NCI-H345 treated with DMSO at 0.1 percent for 48 hours (cell line): ENCODE results near the gene UPK3B.
"Not testable (repeated sequence)": the region's sequence is repeated elsewhere in the genome, so short reads cannot be mapped to it uniquely, and the experiment has no call there.

Experiments
- DNase-seq: peaks from one replicate; lab custom pipeline; 2025; ENCODE audit not compliant: unreplicated experiment; lab: John Stamatoyannopoulos, UW

Gene UPK3B

GRCh38 chr7:76512941-76513816 lies 2.8 kb downstream of the UPK3B start:
- DNase-seq = no peak

- no peak for DNase-seq
Measured at GRCh38 chr7:76513817-76514799, 3.8 kb downstream of the UPK3B start.

GRCh38 chr7:76514926-76515771 lies 4.8 kb downstream of the UPK3B start:
- no peak for DNase-seq

- no peak for DNase-seq
Measured at GRCh38 chr7:76515999-76516443, 5.7 kb downstream of the UPK3B start.

- not testable (repeated sequence) for DNase-seq
Measured at GRCh38 chr7:76516932-76517331, 6.6 kb downstream of the UPK3B start.

GRCh38 chr7:76526183-76526582 lies 15.8 kb downstream of the UPK3B start:
- not testable (repeated sequence) for DNase-seq

GRCh38 chr7:76531643-76532042 lies 21.3 kb downstream of the UPK3B start:
- not testable (repeated sequence) for DNase-seq

- DNase-seq = not testable (repeated sequence)
Measured at GRCh38 chr7:76543197-76543596, 32.8 kb downstream of the UPK3B start, which contains the start of gene SPDYE16. Gene SPDYE16, minus strand, starts transcription at chr7:76543297. Its CDS starts 1,838 bp downstream, at chr7:76541459.

GRCh38 chr7:76549025-76549854 lies 38.9 kb downstream of the UPK3B start:
- peak; percentile 47 for DNase-seq

- DNase-seq = not testable (repeated sequence)
Measured at GRCh38 chr7:76549855-76550248, 39.5 kb downstream of the UPK3B start.

- not testable (repeated sequence) for DNase-seq
Measured at GRCh38 chr7:76551992-76552391, 41.6 kb downstream of the UPK3B start.

DNA sequence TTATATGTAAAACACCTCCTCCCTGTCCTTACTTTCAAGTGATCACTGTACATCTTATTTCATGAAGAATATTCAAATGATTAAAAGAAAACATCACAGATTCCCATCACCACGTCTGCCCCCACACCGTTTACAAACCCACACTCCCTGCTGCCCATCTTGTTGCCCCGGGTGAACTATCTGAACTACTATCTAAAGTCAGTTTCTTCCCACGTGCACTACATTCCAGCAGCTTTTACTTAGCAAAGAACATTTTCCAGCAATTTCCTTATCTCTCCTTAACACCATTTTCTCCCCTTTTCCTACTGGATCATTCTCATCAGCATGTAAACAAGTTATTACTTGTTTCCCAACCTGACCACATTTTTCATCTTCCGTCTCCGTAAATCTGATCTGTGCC lies 49.3 kb downstream of the UPK3B start:
- not testable (repeated sequence) for DNase-seq

GRCh38 chr7:76560157-76560556 lies 49.8 kb downstream of the UPK3B start:
- not testable (repeated sequence) for DNase-seq

DNA sequence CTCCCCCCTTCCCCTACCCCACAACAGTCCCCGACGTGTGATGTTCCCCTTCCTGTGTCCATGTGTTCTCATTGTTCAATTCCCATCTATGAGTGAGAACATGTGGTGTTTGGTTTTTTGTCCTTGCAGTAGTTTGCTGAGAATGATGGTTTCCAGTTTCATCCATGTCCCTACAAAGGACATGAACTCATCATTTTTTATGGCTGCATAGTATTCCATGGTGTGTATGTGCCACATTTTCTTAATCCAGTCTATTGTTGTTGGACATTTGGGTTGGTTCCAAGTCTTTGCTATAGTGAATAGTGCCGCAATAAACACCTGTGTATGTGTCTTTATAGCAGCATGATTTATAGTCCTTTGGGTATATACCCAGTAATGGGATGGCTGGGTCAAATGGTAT lies 51.0 kb downstream of the UPK3B start:
- DNase-seq = not testable (repeated sequence)

DNA sequence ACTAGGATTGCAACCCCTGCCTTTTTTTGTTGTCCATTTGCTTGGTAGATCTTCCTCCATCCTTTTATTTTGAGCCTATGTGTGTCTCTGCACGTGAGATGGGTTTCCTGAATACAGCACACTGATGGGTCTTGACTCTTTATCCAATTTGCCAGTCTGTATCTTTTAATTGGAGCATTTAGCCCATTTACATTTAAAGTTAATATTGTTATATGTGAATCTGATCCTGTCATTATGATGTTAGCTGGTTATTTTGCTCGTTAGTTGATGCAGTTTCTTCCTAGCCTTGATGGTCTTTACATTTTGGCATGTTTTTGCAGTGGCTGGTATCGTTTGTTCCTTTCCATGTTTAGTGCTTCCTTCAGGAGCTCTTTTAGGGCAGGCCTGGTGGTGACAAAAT lies 54.6 kb downstream of the UPK3B start:
- not testable (repeated sequence) for DNase-seq
